Measurements from ENCODE around the gene PRM2.
A peak's percentile ranks its signal among the peaks of the same experiment; 100 is the strongest.

The PRM2 gene

GRCh38 chr16:11259655-11260595, 16.4 kb downstream of the PRM2 start:
- DNase-seq = no peak

GRCh38 chr16:11258553-11259492, 17.5 kb downstream of the PRM2 start:
- peak; percentile 49 to 83 for DNase-seq

- peak; percentile 72 to 77 for DNase-seq
These were observed 18.9 kb downstream of the PRM2 start for GRCh38 chr16:11257131-11257938.

- peak; percentile 46 to 54 for DNase-seq
These were observed 19.6 kb downstream of the PRM2 start for GRCh38 chr16:11256661-11257130.

GRCh38 chr16:11255737-11256660, 20.3 kb downstream of the PRM2 start, which contains the start of gene SOCS1:
TSS of gene SOCS1 (minus strand) at chr16:11256204. CDS start at chr16:11255478, 726 bp downstream.
- DNase-seq = peak; percentile 86 to 93

- peak; percentile 67 to 71 for DNase-seq
These were observed 21.2 kb downstream of the PRM2 start for GRCh38 chr16:11254913-11255736.

- DNase-seq = peak in 1 of 2 donors; percentile 39
These were observed 22.0 kb downstream of the PRM2 start for GRCh38 chr16:11253995-11254912.

- peak; percentile 57 to 77 for DNase-seq
These were observed 23.0 kb downstream of the PRM2 start for GRCh38 chr16:11253009-11253994.

- peak in 1 of 2 donors; percentile 36 for DNase-seq
These were observed 23.8 kb downstream of the PRM2 start for GRCh38 chr16:11252482-11252931.

GRCh38 chr16:11251525-11252481, 24.5 kb downstream of the PRM2 start:
- DNase-seq = peak; percentile 83 to 88

- DNase-seq = peak in 1 of 2 donors; percentile 36
These were observed 25.3 kb downstream of the PRM2 start for GRCh38 chr16:11250786-11251524.

GRCh38 chr16:11250091-11250785, 26.0 kb downstream of the PRM2 start:
- peak in 1 of 2 donors; percentile 26 for DNase-seq

GRCh38 chr16:11249233-11250061, 26.8 kb downstream of the PRM2 start:
- peak in 1 of 2 donors; percentile 23 for DNase-seq

GRCh38 chr16:11248133-11248532, 28.1 kb downstream of the PRM2 start:
- DNase-seq = no peak

Measured in CD4-positive, alpha-beta T cell treated with Interferon alpha-2 for 1 hour (primary cell).